ENCODE measurements around the gene SLC25A42.
"Not testable (repeated sequence)": the region's sequence is repeated elsewhere in the genome, so short reads cannot be mapped to it uniquely, and the experiment has no call there.

Gene SLC25A42

DNA sequence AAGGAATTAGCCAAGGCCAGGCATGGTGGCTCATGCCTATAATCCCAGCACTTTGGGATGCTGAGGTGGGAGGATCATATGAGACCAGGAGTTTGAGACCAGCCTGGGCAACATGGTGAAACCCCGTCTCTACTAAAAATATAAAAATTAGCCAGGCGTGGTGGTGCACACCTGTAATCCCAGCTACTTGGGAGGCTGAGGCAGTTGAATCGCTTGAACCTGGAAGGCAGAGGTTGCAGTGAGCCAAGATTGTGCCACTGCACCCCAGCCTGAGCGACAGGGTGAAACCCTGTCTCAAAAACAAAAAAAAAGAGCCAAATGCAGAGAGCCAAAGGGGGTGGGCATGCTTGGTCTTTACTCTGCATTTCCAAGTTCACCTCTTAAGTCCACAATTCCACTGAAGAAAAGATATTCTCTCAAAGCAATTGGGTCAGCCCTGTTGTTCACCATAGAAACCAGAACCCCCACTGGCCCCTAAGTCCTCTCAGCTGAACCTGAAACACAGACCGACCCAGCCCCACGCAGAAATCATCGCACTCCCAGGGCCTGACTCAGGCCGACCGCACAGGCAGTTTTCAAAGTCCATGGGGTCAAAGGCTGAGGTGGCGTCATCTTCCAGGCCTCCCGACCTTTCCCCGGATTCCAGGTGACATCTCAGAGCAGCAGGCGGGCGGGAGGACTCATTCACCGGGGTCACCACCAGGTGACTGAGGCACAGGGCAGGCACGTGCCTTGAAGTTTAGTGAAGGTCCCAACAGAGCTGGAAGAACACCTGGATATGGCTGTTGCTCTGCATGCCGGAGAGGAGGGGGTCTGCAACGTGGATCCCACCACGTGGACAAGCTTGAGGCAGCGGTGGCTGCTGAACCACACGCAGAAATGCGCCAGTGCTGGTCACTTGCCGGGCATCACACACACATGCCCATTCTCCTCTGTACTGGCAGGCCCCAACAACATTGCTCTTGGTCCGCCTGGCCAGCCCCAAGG lies 33.1 kb downstream of the SLC25A42 start:
- DNase-seq (ENCODE audit: insufficient read length, low spot score) (no peak), FAIRE-seq (no peak)
- TF ChIP-seq CTCF (IDR thresholded peaks at IDR 0.05; ENCODE audit: insufficient read depth, missing control alignments), result no peak

- no peak for FAIRE-seq
- no peak for DNase-seq (ENCODE audit: insufficient read length, low spot score)
- TF ChIP-seq CTCF (IDR thresholded peaks at IDR 0.05; ENCODE audit: insufficient read depth, missing control alignments), result no peak
These were observed 34.4 kb downstream of the SLC25A42 start for GRCh38 chr19:19098084-19098702.

GRCh38 chr19:19098703-19099632 lies 35.2 kb downstream of the SLC25A42 start:
- TF ChIP-seq CTCF (IDR thresholded peaks at IDR 0.05; ENCODE audit: insufficient read depth, missing control alignments), result no peak
- FAIRE-seq, result no peak
- no peak for DNase-seq (ENCODE audit: insufficient read length, low spot score)

DNA sequence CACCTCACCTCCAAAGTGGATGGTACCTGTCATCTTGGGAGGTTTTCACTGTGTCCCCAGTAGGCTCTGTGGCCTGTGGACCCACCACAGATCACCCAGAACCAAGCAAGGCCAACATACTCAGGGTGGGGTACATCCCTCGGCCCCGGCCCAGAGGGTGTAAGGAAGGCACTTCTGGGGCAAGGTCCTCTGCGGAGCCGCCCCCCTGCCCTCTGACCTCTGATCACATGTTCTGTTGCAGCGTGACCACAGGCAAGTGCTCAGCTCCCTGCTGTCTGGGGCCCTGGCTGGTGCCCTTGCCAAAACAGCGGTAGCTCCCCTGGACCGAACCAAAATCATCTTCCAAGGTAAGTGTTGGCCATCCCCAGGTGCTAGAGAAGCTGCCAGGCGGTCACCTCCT lies 37.7 kb downstream of the SLC25A42 start:
- no peak for FAIRE-seq
- no peak for TF ChIP-seq CTCF (IDR thresholded peaks at IDR 0.05; ENCODE audit: insufficient read depth, missing control alignments)
- no peak for DNase-seq (ENCODE audit: insufficient read length, low spot score)

DNA sequence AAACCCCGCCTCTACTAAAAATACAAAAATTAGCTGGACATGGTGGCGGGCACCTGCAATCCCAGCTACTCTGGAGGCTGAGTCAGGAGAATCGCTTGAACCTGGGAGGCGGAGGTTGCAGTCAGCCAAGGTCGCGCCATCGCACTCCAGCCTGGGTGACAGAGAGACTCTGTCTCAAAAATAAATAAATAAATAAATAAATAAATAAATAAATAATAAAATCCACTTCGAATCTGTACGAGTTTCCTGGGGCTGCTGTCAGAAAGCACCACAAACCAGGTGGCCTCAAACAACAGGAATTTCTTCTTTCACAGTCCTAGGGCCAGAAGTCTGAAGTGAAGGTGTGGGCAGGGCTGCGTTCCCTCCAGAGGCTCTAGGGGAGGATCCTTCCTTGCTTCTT lies 38.8 kb downstream of the SLC25A42 start:
- not testable (repeated sequence) for FAIRE-seq; DNase-seq (ENCODE audit: insufficient read length, low spot score)

DNA sequence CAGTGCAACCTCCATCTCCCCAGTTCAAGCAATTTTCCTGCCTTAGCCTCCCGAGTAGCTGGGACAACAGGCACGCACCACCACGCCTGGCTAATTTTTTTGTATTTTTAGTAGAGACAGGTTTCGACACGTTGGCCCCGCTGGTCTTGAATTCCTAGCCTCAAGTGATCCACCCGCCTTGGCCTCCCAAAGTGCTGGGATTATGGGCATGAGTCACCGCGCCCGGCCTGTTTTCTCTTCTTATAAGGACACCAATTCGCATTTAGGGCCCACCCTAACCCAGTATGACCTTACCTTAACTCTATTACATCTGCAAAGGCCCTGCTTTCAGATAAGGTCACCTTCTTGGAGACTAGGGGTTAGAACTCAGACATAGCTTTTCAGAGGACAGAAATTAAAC lies 39.4 kb downstream of the SLC25A42 start:
- FAIRE-seq, result no peak
- DNase-seq (ENCODE audit: insufficient read length, low spot score), result no peak
- TF ChIP-seq CTCF (IDR thresholded peaks at IDR 0.05; ENCODE audit: insufficient read depth, missing control alignments), result no peak
